A549 (cell line): Measurements from ENCODE around the gene PNPLA1. TPM values are rescaled to one million over a fixed set of nuclear protein-coding genes. Genes with fewer than 3 reads are reported as not detected.

Experiments used
- ATAC-seq, 2 experiments: fragments of 200-7000 bp in 1 of 2; fragments of >200 bp in 1 of 2; cut with Nextera tagmentation in 1 of 2; cut with Tn5 transposase in 1 of 2; 3 replicates each; pipeline versions ENCODE4 v1.8.0 to v1.9.1; 2018 to 2020; ENCODE audit warnings: mild to moderate bottlenecking in 1 of 2, moderate library complexity in 1 of 2
- CTCF ChIA-PET: fragments of 300-600 bp; sonication (Branson Sonifier 250); formaldehyde crosslinking; extraction: SDS; loops from one replicate; lab custom pipeline; 2021; ENCODE audit warnings: antibody characterized with exemption, inconsistent platforms; lab: Yijun Ruan, JAX
- POLR2A ChIA-PET: fragments of 350-600 bp; formaldehyde crosslinking; extraction: SDS; loops from one replicate; lab custom pipeline; 2021; ENCODE audit warnings: antibody characterized with exemption, inconsistent platforms; lab: Yijun Ruan, JAX
- DNase-seq, 2 experiments: peaks; one replicate each; pipeline versions ENCODE4 v3.0.0 to v3.0.0-alpha.2; 2011 to 2016; ENCODE audit warnings: low read depth in 1 of 2, low spot score in 1 of 2
- FAIRE-seq: peaks from 2 replicates; lab custom pipeline; 2011; peaks lifted over from hg19 to GRCh38; lab: Jason Lieb, UNC
- H3K27ac ChIP-seq, 2 experiments: fragments of >200 bp; sonication (Bioruptor Twin); formaldehyde crosslinking; 3 replicates each; pipeline ENCODE4 v1.5.1; 2016 to 2017
- H3K4me1 ChIP-seq: fragments of >200 bp; sonication (Bioruptor Twin); formaldehyde crosslinking; 3 replicates; pipeline ENCODE4 v1.6.1; 2016
- H3K4me2 ChIP-seq: fragments of >200 bp; sonication (Bioruptor Twin); formaldehyde crosslinking; 3 replicates; pipeline ENCODE4 v1.6.1; 2016
- H3K4me3 ChIP-seq: fragments of >200 bp; sonication (Bioruptor Twin); formaldehyde crosslinking; 3 replicates; pipeline ENCODE4 v1.5.1; 2016
- H3K9me3 ChIP-seq: fragments of >200 bp; sonication (Bioruptor Twin); formaldehyde crosslinking; 3 replicates; pipeline ENCODE4 v1.6.1; 2016
- ATOH8 ChIP-seq: fragments of 250-450 bp; sonication (Bioruptor Pico); IDR thresholded peaks from 2 replicates; pipeline ENCODE4 v1.5.0; 2020; ENCODE audit warnings: low read depth, mild to moderate bottlenecking, moderate library complexity
- CBX8 ChIP-seq: fragments of 200-600 bp; sonication (generic); IDR thresholded peaks from 2 replicates; pipeline ENCODE4 v1.6.1; 2016
- CHD2 ChIP-seq: fragments of 150-350 bp; IDR thresholded peaks from 2 replicates; pipeline ENCODE4 v1.6.1; 2014; ENCODE audit warnings: low read length; ENCODE audit not compliant: partially characterized antibody
- CTCF ChIP-seq: fragments of >200 bp; sonication (Bioruptor Twin); formaldehyde crosslinking; IDR thresholded peaks from 3 replicates; pipeline ENCODE4 v1.5.1; 2016
- E2F6 ChIP-seq: IDR thresholded peaks from 2 replicates; pipeline ENCODE4 v1.6.1; 2012; ENCODE audit warnings: low read depth, borderline replicate concordance
- EHMT2 ChIP-seq: fragments of 200-600 bp; sonication (generic); IDR thresholded peaks from 2 replicates; pipeline ENCODE4 v1.6.1; 2016; ENCODE audit warnings: antibody characterized with exemption, low read depth, mild to moderate bottlenecking, moderate library complexity
- FOXS1 ChIP-seq: fragments of 250-450 bp; sonication (Bioruptor Pico); IDR thresholded peaks from 2 replicates; pipeline ENCODE4 v1.5.0; 2020; ENCODE audit warnings: mild to moderate bottlenecking, moderate library complexity
- GATA3 ChIP-seq: IDR thresholded peaks from 2 replicates; pipeline ENCODE4 v1.6.1; 2012; ENCODE audit warnings: borderline replicate concordance
- HES2 ChIP-seq: fragments of >200 bp; sonication (Bioruptor Twin); formaldehyde crosslinking; IDR thresholded peaks from 2 replicates; pipeline ENCODE4 v1.6.1; 2016
- HOXA7 ChIP-seq: fragments of 250-450 bp; sonication (Bioruptor Pico); IDR thresholded peaks from 2 replicates; pipeline ENCODE4 v1.5.0; 2020; ENCODE audit warnings: mild to moderate bottlenecking, moderate library complexity
- HOXB5 ChIP-seq: fragments of 250-450 bp; sonication (Bioruptor Pico); IDR thresholded peaks from 2 replicates; pipeline ENCODE4 v1.5.0; 2020; ENCODE audit warnings: mild to moderate bottlenecking, moderate library complexity
- JUN ChIP-seq, 2 experiments: fragments of >200 bp; sonication (Bioruptor Twin); formaldehyde crosslinking; IDR thresholded peaks; 2 replicates in 1 of 2; 3 replicates in 1 of 2; pipeline ENCODE4 v1.6.1; 2016 to 2017
- KDM1A ChIP-seq: fragments of 200-600 bp; sonication (generic); IDR thresholded peaks from 2 replicates; pipeline ENCODE4 v1.6.1; 2016; ENCODE audit warnings: low read depth, mild to moderate bottlenecking
- KDM5A ChIP-seq: fragments of 200-600 bp; sonication (generic); IDR thresholded peaks from 2 replicates; pipeline ENCODE4 v1.6.1; 2016; ENCODE audit warnings: antibody characterized with exemption, mild to moderate bottlenecking
- NFE2L2 ChIP-seq: fragments of 150-350 bp; conservative IDR thresholded peaks from 2 replicates; pipeline ENCODE4 v1.6.1; 2014; ENCODE audit warnings: low read length
- NPAS2 ChIP-seq: fragments of 250-450 bp; sonication (Bioruptor Pico); IDR thresholded peaks from 2 replicates; pipeline ENCODE4 v1.8.0; 2022; ENCODE audit warnings: mild to moderate bottlenecking, moderate library complexity, borderline replicate concordance
- RAD21 ChIP-seq, 2 experiments: fragments of >200 bp in 1 of 2; sonication (Bioruptor Twin) in 1 of 2; formaldehyde crosslinking in 1 of 2; IDR thresholded peaks in 1 of 2; conservative IDR thresholded peaks in 1 of 2; 2 replicates in 1 of 2; 3 replicates in 1 of 2; pipeline ENCODE4 v1.6.1; 2012 to 2018; ENCODE audit warnings: inconsistent platforms in 1 of 2
- RARB ChIP-seq: fragments of 250-450 bp; sonication (Bioruptor Pico); IDR thresholded peaks from 2 replicates; pipeline ENCODE4 v1.8.0; 2021; ENCODE audit warnings: mild to moderate bottlenecking, moderate library complexity
- REST ChIP-seq: fragments of 200-600 bp; sonication (generic); IDR thresholded peaks from 2 replicates; pipeline ENCODE4 v1.6.1; 2016; ENCODE audit warnings: antibody characterized with exemption, mild to moderate bottlenecking, moderate library complexity
- RNF2 ChIP-seq: fragments of 200-600 bp; sonication (generic); IDR thresholded peaks from 2 replicates; pipeline ENCODE4 v1.6.1; 2016; ENCODE audit warnings: low read depth, mild to moderate bottlenecking, antibody characterized with exemption, moderate library complexity, borderline replicate concordance
- SREBF2 ChIP-seq: fragments of 450-650 bp; IDR thresholded peaks from 2 replicates; pipeline ENCODE4 v1.6.1; 2014; ENCODE audit warnings: mild to moderate bottlenecking, moderate library complexity
- TFCP2L1 ChIP-seq: fragments of 250-450 bp; sonication (Bioruptor Pico); IDR thresholded peaks from 2 replicates; pipeline ENCODE4 v1.5.0; 2021; ENCODE audit warnings: mild to moderate bottlenecking
- ZC3H11A ChIP-seq: fragments of 450-650 bp; IDR thresholded peaks from 2 replicates; pipeline ENCODE4 v1.6.1; 2014; ENCODE audit warnings: antibody characterized with exemption, mild to moderate bottlenecking
- ZNF302 ChIP-seq: fragments of 250-450 bp; sonication (Bioruptor Pico); IDR thresholded peaks from 2 replicates; pipeline ENCODE4 v1.9.0; 2021; ENCODE audit warnings: inconsistent platforms, mild to moderate bottlenecking, moderate library complexity
- WGBS: methylation state at CpG from one replicate; pipeline ENCODE4 v1.1.6; 2017; ENCODE audit errors: missing lambda C conversion rate; 5-methylcytosine and 5-hydroxymethylcytosine counted together
- polyA plus RNA-seq, 4 experiments: library from polyadenylated mRNA; depleted of rRNA in 3 of 4; stranded (reverse); fragments of >200 nt; fragmentation: RNase III in 1 of 4; extraction: RNeasy Plus Mini Kit Qiagen cat#74134 plus additional on column Dnase treatment in 1 of 4; gene quantifications; 2 replicates in 3 of 4; 3 replicates in 1 of 4; pipeline ENCODE4 v1.2.3, GENCODE V29; 2011 to 2017

PNPLA1 gene
- polyA plus RNA-seq, 2 of the 4 experiments (the other 2 are of a cell fraction), result 0.09 TPM; not detected in 1

GRCh38 chr6:36263390-36264000 lies 6.4 kb upstream of the PNPLA1 start:
- no peak for ATAC-seq
- POLR2A ChIA-PET, result no interaction called here
- TF ChIP-seq HOXB5 (CRISPR knock-in tag) (no peak), CTCF (no peak), TFCP2L1 (CRISPR knock-in tag) (no peak), ZC3H11A (no peak), ZNF302 (no peak), HOXA7 (CRISPR knock-in tag) (no peak), HES2 (no peak)
- TF ChIP-seq, all 56 proteins: peak for 0
- CTCF ChIA-PET, result interaction anchor here (1.0 to 1.2 kb wide), 2 partner anchors 13 to 24 kb away, joined by 3 to 4 read pairs; no protein-coding TSS in a partner anchor
- Histone ChIP-seq H3K27ac (no peak overlapping the region), H3K4me1 (no peaks in the 10 kb centered on the region), H3K9me3 (no peaks in the 10 kb centered on the region; the same call in 2 of the 3 replicates), H3K4me3 (no peak overlapping the region), H3K4me2 (no peak overlapping the region)
- DNase-seq (no peak), FAIRE-seq (no peak)
- 52% methylated on average over 9 of the region's 9 CpGs for WGBS

- ATAC-seq, result no peak
- no peak for DNase-seq
- no peak for TF ChIP-seq RAD21 (conservative IDR thresholded peaks at IDR 0.05 in 1 of 2, IDR thresholded peaks at IDR 0.05 in 1 of 2)
- TF ChIP-seq SREBF2, result no peak
- TF ChIP-seq EHMT2, result no peak
- TF ChIP-seq JUN (IDR thresholded peaks at IDR 0.05), result no peak
- TF ChIP-seq CHD2, result no peak
- no peak for TF ChIP-seq ZNF302
- TF ChIP-seq ATOH8 (CRISPR knock-in tag), result no peak
- POLR2A ChIA-PET, result no interaction called here
- no peak overlapping the region for H3K4me2 ChIP-seq
- CTCF ChIA-PET, result interaction anchor here (1.2 kb wide), 1 partner anchor 26 kb away, joined by 3 read pairs; no protein-coding TSS in a partner anchor
- FAIRE-seq, result no peak
- no peaks in the 10 kb centered on the region; the same call in 2 of the 3 replicates for H3K9me3 ChIP-seq
- no peak overlapping the region for H3K27ac ChIP-seq
- H3K4me1 ChIP-seq, result no peaks in the 10 kb centered on the region
- WGBS, result 12% methylated on average over 1 of the region's 1 CpG
- H3K4me3 ChIP-seq, result no peak overlapping the region
These were observed 4.1 kb upstream of the PNPLA1 start for GRCh38 chr6:36265744-36266143.

- no peak for ATAC-seq
- no peak for TF ChIP-seq SREBF2
- TF ChIP-seq KDM5A, result no peak
- TF ChIP-seq REST, result no peak
- TF ChIP-seq RARB (CRISPR knock-in tag), result no peak
- TF ChIP-seq ZC3H11A, result no peak
- TF ChIP-seq RNF2, result no peak
- TF ChIP-seq KDM1A, result no peak
- no peak for TF ChIP-seq EHMT2
- no peak for TF ChIP-seq CBX8
- no peak for TF ChIP-seq NFE2L2
- TF ChIP-seq NPAS2 (CRISPR knock-in tag), result no peak
- TF ChIP-seq GATA3, result no peak
- TF ChIP-seq FOXS1 (CRISPR knock-in tag), result no peak
- TF ChIP-seq E2F6, result no peak
- TF ChIP-seq, all 56 proteins: peak for 0
- ChIA-PET CTCF (interaction anchor here (1.1 to 2.8 kb wide), 2 partner anchors 28 to 35 kb away, joined by 4 to 7 read pairs; no protein-coding TSS in a partner anchor), POLR2A (no interaction called here)
- DNase-seq (no peak), FAIRE-seq (no peak)
- no peak overlapping the region for H3K4me2 ChIP-seq
- no peak overlapping the region for H3K27ac ChIP-seq
- H3K4me1 ChIP-seq, result no peaks in the 10 kb centered on the region
- 76% methylated on average over 13 of the region's 13 CpGs for WGBS
- no peak overlapping the region for H3K4me3 ChIP-seq
- H3K9me3 ChIP-seq, result no peaks in the 10 kb centered on the region; the same call in 2 of the 3 replicates
These were observed 2.8 kb upstream of the PNPLA1 start for GRCh38 chr6:36266913-36267644.
